ENCODE data around the gene MTAP. TPM values are rescaled to one million over a fixed set of nuclear protein-coding genes. Genes with fewer than 3 reads are reported as not detected.
A peak's percentile ranks its signal among the peaks of the same experiment; 100 is the strongest.

Gene MTAP
- total RNA-seq, 2 experiments from 2014 or later: 59.6 to 77.0 TPM

DNA sequence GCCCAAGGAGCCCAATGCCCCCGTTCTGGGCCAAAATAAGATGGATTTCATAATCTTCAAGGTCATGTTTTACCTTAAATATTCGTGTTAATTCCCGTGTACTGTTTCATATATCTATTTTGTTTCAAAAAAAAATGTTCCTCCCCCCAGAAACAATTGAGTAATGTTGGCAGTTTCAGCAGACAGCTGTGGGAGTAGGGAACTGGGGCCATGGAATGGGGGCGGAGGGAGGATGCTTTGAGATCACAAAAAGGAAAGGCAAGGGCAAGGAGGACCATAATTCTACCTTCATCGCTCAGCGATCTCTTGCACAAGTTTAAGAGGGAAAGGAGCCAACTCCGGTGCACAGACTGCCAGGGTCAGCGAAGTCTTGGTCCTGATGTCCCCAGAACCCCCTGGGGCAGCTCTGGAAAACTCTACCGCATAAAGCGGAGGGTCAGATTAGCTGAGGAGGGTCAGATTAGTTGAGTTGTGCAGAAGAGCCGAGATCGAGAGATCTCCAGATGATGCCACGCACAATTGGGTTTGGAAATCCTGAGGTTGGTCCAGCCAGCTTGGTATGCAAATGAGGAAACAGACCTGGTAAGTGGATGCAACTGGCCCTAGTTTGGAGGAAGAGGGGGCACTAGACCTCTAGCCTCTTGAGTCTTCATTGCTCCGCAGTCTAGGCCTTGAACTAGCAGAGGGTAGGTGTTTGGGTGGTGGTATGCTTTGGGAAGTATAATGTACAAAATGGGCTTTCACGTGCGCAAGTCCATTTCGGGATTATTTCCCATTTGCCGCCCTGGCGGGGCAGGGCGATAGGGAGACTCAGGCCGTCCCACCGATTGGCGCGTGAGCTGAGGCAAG is 167.7 kb downstream of the MTAP start:
- Mint-ChIP-seq H3K4me1 (peaks cover 28% of the 10 kb centered on the region), H3K27me3 (peaks cover 81% of the 10 kb centered on the region), H3K27ac (no peak overlapping the region), H3K36me3 (ENCODE audit: low read depth) (peaks cover 8% of the 10 kb centered on the region), H3K9me3 (ENCODE audit: low read depth) (peaks cover 14% of the 10 kb centered on the region), H3K4me3 (no peak overlapping the region)
- ChIA-PET CTCF (interaction anchor here (0.5 to 3.3 kb wide), 5 partner anchors 10 to 62 kb away, joined by 3 to 27 read pairs (median 4); partner anchors contain the start of genes CDKN2A, CDKN2B and CDKN2B-AS1), POLR2A (no interaction called here)
- intact Hi-C loops (cut with DNase I, micrococcal nuclease): loop anchor here in 1 of 2 experiments (1.0 to 5.0 kb wide), 2 partner anchors 38 to 1852 kb away; no protein-coding TSS in a partner anchor
- DNase-seq: no peak
- ATAC-seq: no peak

DNA sequence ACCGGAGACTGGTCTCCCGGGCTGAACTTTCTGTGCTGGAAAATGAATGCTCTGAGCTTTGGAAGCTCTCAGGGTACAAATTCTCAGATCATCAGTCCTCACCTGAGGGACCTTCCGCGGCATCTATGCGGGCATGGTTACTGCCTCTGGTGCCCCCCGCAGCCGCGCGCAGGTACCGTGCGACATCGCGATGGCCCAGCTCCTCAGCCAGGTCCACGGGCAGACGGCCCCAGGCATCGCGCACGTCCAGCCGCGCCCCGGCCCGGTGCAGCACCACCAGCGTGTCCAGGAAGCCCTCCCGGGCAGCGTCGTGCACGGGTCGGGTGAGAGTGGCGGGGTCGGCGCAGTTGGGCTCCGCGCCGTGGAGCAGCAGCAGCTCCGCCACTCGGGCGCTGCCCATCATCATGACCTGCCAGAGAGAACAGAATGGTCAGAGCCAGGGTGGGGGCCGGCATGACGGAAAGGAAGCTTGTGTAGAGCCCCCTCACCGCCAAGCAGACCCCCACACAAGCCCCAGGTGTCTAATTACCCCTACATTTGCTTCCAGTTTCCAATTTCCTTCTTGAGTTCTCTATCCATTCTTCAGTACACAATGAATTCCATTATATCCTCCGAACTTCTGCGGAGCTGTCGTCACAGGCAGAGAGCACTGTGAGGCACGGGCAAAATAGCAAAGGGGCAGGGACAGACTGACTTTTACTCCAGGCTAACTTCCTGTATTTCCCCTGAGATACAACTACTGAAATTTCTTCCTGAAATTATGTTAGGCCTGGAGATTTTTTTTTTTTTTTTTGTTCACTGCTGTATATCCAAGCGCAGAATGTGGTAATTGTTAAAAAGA is 168.6 kb downstream of the MTAP start:
- ChIA-PET POLR2A (interaction anchor here (0.6 kb wide), 1 partner anchor 134 kb away, joined by 3 read pairs; no protein-coding TSS in a partner anchor), CTCF (interaction anchor here (1.3 to 1.6 kb wide), 3 partner anchors 11 to 19 kb away, joined by 3 to 6 read pairs (median 4); no protein-coding TSS in a partner anchor)
- peak; percentile 8 for DNase-seq
- Mint-ChIP-seq H3K27ac (no peak overlapping the region), H3K4me3 (no peak overlapping the region), H3K9me3 (ENCODE audit: low read depth) (peaks cover 14% of the 10 kb centered on the region), H3K36me3 (ENCODE audit: low read depth) (peaks cover 8% of the 10 kb centered on the region), H3K4me1 (peaks cover 29% of the 10 kb centered on the region), H3K27me3 (peaks cover 81% of the 10 kb centered on the region)
- intact Hi-C loops (cut with DNase I, micrococcal nuclease): no loop called here
- ATAC-seq: no peak

DNA sequence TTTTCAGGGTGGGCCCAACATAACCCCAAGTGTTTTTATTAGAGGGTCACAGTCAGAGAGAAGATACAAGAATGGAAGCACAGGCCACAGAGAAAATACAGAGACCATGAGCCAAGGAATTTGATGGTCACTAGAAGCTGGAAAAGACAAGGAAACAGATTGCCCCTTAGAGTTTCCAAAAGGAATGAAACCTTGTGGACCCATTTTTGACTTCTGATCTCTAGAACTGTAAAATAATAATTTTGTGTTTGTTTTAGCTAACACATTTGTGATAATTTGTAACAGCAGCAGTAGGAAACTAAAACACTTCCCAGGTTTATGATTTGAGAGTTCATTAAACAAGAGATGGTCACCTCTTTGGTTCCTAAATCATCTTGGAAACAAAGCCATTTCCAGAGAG is 169.9 kb downstream of the MTAP start:
- DNase-seq (no peak), ATAC-seq (no peak)
- ChIA-PET POLR2A (no interaction called here), CTCF (interaction anchor here (0.6 to 2.2 kb wide), 5 partner anchors 9 to 124 kb away, joined by 3 to 7 read pairs (median 4); partner anchors contain the start of gene CDKN2B)
- Mint-ChIP-seq H3K4me3 (no peak overlapping the region), H3K27me3 (peaks cover 78% of the 10 kb centered on the region), H3K27ac (no peak overlapping the region), H3K4me1 (peaks cover 26% of the 10 kb centered on the region), H3K36me3 (ENCODE audit: low read depth) (peaks cover 8% of the 10 kb centered on the region), H3K9me3 (ENCODE audit: low read depth) (peaks cover 12% of the 10 kb centered on the region)
- intact Hi-C loops (cut with DNase I, micrococcal nuclease): no loop called here

DNA sequence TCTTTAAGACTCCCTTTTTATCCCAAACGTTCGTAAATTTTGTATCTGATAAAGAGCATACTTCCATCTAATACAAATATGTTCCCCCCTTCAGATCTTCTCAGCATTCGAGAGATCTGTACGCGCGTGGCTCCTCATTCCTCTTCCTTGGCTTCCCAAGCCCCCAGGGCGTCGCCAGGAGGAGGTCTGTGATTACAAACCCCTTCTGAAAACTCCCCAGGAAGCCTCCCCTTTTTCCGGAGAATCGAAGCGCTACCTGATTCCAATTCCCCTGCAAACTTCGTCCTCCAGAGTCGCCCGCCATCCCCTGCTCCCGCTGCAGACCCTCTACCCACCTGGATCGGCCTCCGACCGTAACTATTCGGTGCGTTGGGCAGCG is 171.9 kb downstream of the MTAP start:
- Mint-ChIP-seq H3K4me3 (peak overlapping the region; percentile 62), H3K4me1 (peaks cover 23% of the 10 kb centered on the region), H3K27ac (no peak overlapping the region), H3K9me3 (ENCODE audit: low read depth) (peaks cover 6% of the 10 kb centered on the region), H3K36me3 (ENCODE audit: low read depth) (peaks cover 2% of the 10 kb centered on the region), H3K27me3 (peaks cover 75% of the 10 kb centered on the region)
- intact Hi-C loops (cut with DNase I, micrococcal nuclease): loop anchor here (2.0 kb wide), 2 partner anchors 20 to 34 kb away; partner anchors contain the start of genes CDKN2A (in 1 of the 2), CDKN2B (in 1 of the 2) and CDKN2B-AS1 (in 1 of the 2)
- ATAC-seq (no peak), DNase-seq (no peak)
- ChIA-PET POLR2A (no interaction called here), CTCF (interaction anchor here (2.2 kb wide), 1 partner anchor 34 kb away, joined by 7 read pairs; the partner anchor contains the start of gene CDKN2B)

DNA sequence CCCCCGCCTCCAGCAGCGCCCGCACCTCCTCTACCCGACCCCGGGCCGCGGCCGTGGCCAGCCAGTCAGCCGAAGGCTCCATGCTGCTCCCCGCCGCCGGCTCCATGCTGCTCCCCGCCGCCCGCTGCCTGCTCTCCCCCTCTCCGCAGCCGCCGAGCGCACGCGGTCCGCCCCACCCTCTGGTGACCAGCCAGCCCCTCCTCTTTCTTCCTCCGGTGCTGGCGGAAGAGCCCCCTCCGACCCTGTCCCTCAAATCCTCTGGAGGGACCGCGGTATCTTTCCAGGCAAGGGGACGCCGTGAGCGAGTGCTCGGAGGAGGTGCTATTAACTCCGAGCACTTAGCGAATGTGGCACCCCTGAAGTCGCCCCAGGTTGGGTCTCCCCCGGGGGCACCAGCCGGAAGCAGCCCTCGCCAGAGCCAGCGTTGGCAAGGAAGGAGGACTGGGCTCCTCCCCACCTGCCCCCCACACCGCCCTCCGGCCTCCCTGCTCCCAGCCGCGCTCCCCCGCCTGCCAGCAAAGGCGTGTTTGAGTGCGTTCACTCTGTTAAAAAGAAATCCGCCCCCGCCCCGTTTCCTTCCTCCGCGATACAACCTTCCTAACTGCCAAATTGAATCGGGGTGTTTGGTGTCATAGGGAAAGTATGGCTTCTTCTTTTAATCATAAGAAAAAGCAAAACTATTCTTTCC is 172.4 kb downstream of the MTAP start:
- H3K9me3 Mint-ChIP-seq (ENCODE audit: low read depth): peaks cover 6% of the 10 kb centered on the region
- H3K27ac Mint-ChIP-seq: no peak overlapping the region
- peaks cover 78% of the 10 kb centered on the region for H3K27me3 Mint-ChIP-seq
- H3K4me1 Mint-ChIP-seq: peaks cover 23% of the 10 kb centered on the region
- ChIA-PET POLR2A (no interaction called here), CTCF (interaction anchor here (2.2 kb wide), 1 partner anchor 34 kb away, joined by 7 read pairs; the partner anchor contains the start of gene CDKN2B)
- peak; percentile 68 for ATAC-seq
- intact Hi-C loops (cut with DNase I, micrococcal nuclease): loop anchor here (2.0 kb wide), 2 partner anchors 20 to 34 kb away; partner anchors contain the start of genes CDKN2A (in 1 of the 2), CDKN2B (in 1 of the 2) and CDKN2B-AS1 (in 1 of the 2)
- peak overlapping the region; percentile 62 for H3K4me3 Mint-ChIP-seq
- peak; percentile 70 for DNase-seq
- H3K36me3 Mint-ChIP-seq (ENCODE audit: low read depth): peaks cover 2% of the 10 kb centered on the region

DNA sequence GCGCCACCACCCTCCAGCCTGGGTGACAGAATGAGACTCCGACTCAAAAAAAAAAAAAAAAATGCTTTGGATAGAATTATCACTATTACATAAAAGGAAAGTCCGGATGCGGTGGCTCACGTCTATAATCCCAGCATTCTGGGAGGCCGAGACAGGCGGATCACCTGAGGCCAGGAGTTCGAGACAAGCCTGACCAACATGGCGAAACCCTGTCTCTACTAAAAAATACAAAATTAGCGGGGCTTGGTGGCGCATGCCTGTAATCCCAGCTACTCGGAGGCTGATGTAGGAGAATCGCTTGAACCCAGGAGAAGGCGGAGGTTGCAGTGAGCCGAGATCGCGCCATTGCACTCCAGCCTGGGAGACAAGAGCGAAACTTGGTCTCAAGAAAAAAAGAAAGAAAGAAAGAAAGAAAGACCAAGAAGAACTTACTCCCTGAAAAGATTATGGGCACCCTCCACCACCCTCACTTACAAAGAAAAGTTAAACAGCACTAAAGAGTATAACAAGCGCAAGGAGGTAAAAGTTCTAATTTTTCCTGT is 174.0 kb downstream of the MTAP start:
- Mint-ChIP-seq H3K4me1 (peaks cover 18% of the 10 kb centered on the region), H3K36me3 (ENCODE audit: low read depth) (no peaks in the 10 kb centered on the region), H3K27me3 (peaks cover 72% of the 10 kb centered on the region), H3K27ac (no peak overlapping the region), H3K9me3 (ENCODE audit: low read depth) (no peaks in the 10 kb centered on the region), H3K4me3 (no peak overlapping the region)
- ChIA-PET POLR2A (no interaction called here), CTCF (interaction anchor here (0.6 to 2.6 kb wide), 3 partner anchors 13 to 511 kb away, joined by 3 to 15 read pairs (median 4); partner anchors contain the start of gene CDKN2B)
- DNase-seq (no peak), ATAC-seq (no peak)
- intact Hi-C loops (cut with DNase I, micrococcal nuclease): no loop called here

DNA sequence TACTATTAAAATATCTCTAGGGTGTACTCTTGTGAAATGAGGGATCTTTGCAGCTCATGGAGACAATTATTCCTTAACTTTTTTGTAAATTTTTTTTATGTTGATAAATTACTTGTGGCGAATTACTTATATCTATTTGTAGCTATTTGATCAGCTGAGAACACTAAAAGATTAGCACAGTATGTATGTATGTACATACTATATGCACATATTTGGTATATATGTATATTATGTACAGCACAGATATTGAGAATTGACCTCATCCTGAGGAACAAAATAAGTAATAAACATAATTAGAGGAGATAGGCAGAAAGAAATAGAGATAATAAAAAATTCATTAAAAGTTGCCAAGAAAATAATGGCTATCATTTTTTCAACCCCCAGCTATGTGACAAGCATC is 180.0 kb downstream of the MTAP start:
- ATAC-seq: no peak

DNA sequence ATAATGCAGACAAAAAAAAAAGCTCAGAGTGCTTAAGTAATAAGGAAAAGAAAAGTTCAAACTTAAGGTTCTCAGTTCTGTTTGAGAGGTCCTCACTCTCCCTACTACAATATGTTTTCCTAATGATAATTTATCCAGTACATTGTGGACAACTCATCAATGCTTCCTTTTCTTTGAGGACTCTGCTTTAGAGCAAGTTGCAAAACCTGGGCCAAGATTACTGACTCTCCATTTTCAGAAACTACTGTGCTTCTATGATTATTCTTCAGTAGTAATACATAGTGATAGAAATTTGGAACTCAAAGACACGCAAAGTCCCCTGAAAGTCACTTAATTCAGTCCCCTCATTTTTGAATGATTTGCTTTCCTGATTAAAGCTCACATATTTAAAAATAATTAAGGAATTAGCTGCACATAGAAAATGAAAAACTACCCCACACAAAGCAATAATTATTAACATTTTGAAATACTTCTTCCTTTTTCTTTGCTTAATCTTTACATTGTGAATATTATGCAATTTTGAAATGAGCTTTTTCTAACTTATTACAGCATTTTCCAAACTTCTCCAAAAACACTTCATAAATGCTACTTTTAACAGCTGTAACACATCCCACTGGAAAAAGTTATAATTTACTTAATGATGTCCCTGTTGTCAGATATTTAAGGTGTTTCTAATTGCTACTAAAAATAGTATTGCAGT is 180.6 kb downstream of the MTAP start:
- Mint-ChIP-seq H3K36me3 (ENCODE audit: low read depth) (no peaks in the 10 kb centered on the region), H3K4me1 (no peaks in the 10 kb centered on the region), H3K9me3 (ENCODE audit: low read depth) (no peaks in the 10 kb centered on the region), H3K4me3 (no peak overlapping the region), H3K27ac (no peak overlapping the region), H3K27me3 (peaks cover 61% of the 10 kb centered on the region)
- no peak for ATAC-seq
- intact Hi-C loops (cut with DNase I, micrococcal nuclease): loop anchor here in 1 of 2 experiments (10.0 kb wide), 1 partner anchor 1842 kb away; the partner anchor contains the start of gene ELAVL2
- CTCF ChIA-PET: interaction anchor here (0.8 to 3.1 kb wide), 7 partner anchors 8 to 179 kb away, joined by 3 to 17 read pairs (median 4); partner anchors contain the start of gene CDKN2B
- DNase-seq: no peak
- POLR2A ChIA-PET: no interaction called here

More for the DNA sequence above, 180.0 kb downstream of the MTAP start:
- Mint-ChIP-seq H3K27ac (no peak overlapping the region), H3K9me3 (ENCODE audit: low read depth) (no peaks in the 10 kb centered on the region), H3K4me3 (no peak overlapping the region), H3K27me3 (peaks cover 62% of the 10 kb centered on the region), H3K4me1 (no peaks in the 10 kb centered on the region), H3K36me3 (ENCODE audit: low read depth) (no peaks in the 10 kb centered on the region)
- ChIA-PET POLR2A (no interaction called here), CTCF (interaction anchor here (1.1 to 3.1 kb wide), 6 partner anchors 9 to 169 kb away, joined by 3 to 17 read pairs (median 5); partner anchors contain the start of gene CDKN2B)
- intact Hi-C loops (cut with DNase I, micrococcal nuclease): loop anchor here in 1 of 2 experiments (10.0 kb wide), 1 partner anchor 1842 kb away; the partner anchor contains the start of gene ELAVL2
- DNase-seq: no peak

DNA sequence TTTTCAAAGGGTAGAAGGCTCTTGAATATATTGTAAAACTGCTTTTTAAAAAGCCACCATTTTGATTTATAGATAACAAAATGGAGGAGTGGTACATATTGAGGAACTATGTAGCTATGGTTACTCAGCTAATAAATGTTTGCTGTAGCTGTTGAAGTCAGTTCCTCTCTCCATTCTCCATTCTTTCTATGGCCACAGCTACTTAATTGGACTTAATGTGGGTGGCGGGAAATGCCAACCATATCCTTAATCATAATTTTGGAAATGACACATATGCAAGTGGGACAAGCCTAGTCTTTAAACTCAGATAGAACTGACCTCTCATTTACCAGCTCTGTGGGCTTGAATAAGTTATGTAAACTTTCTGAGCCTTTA is 181.1 kb downstream of the MTAP start:
- Mint-ChIP-seq H3K4me1 (no peaks in the 10 kb centered on the region), H3K4me3 (no peak overlapping the region), H3K9me3 (ENCODE audit: low read depth) (no peaks in the 10 kb centered on the region), H3K27me3 (peaks cover 64% of the 10 kb centered on the region), H3K36me3 (ENCODE audit: low read depth) (no peaks in the 10 kb centered on the region), H3K27ac (no peak overlapping the region)
- intact Hi-C loops (cut with DNase I, micrococcal nuclease): loop anchor here in 1 of 2 experiments (10.0 kb wide), 1 partner anchor 1841 kb away; the partner anchor contains the start of gene ELAVL2
- ChIA-PET POLR2A (no interaction called here), CTCF (interaction anchor here (0.8 to 3.1 kb wide), 5 partner anchors 8 to 180 kb away, joined by 3 to 17 read pairs (median 4); partner anchors contain the start of gene CDKN2B)
- ATAC-seq (no peak), DNase-seq (no peak)

DNA sequence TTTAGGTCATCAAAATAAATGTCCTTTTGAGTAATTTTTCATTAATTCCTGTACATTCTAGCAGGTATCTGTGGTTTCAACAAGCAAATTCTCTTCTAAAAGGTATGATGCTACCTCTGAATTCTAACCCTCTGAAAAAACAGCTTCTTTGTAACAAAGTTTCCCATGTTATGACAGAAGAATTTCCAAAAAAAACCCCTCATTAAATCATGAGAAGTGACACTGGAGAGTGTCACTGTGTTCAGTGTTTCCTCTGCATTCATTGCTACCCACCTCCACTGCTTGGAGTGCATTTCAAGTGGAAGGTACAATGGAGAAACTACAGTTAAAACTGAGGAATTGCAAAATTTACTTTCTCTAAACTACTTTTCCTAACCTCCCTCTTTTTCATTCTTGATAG is 181.7 kb downstream of the MTAP start:
- ChIA-PET CTCF (interaction anchor here (3.1 kb wide), 1 partner anchor 25 kb away, joined by 17 read pairs; the partner anchor contains the start of gene CDKN2B), POLR2A (no interaction called here)
- no peaks in the 10 kb centered on the region for H3K9me3 Mint-ChIP-seq (ENCODE audit: low read depth)
- ATAC-seq: no peak
- DNase-seq: no peak
- H3K4me3 Mint-ChIP-seq: no peak overlapping the region
- H3K36me3 Mint-ChIP-seq (ENCODE audit: low read depth): no peaks in the 10 kb centered on the region
- H3K27ac Mint-ChIP-seq: no peak overlapping the region
- H3K4me1 Mint-ChIP-seq: no peaks in the 10 kb centered on the region
- intact Hi-C loops (cut with DNase I, micrococcal nuclease): loop anchor here in 1 of 2 experiments (10.0 kb wide), 1 partner anchor 1841 kb away; the partner anchor contains the start of gene ELAVL2
- peaks cover 64% of the 10 kb centered on the region for H3K27me3 Mint-ChIP-seq

Data from activated CD4-positive, alpha-beta T cell treated with anti-CD3 and anti-CD28 coated beads for 36 hours (primary cell).